Mesendoderm (in vitro differentiated cells): ENCODE data around the gene MTG2.

ENCODE experiments used
- DNase-seq: peaks from one replicate; pipeline ENCODE4 v3.0.0; 2013
- H2AK5ac ChIP-seq: 2 replicates; pipeline ENCODE4 v1.6.1; 2013; ENCODE audit warnings: low read length, inconsistent platforms
- H2BK120ac ChIP-seq: 2 replicates; pipeline ENCODE4 v1.6.1; 2013; ENCODE audit warnings: low read depth, mild to moderate bottlenecking, low read length, moderate library complexity, mixed read lengths
- H2BK15ac ChIP-seq: replicated peaks from 2 replicates; pipeline ENCODE4 v1.6.1; 2013; ENCODE audit warnings: low read depth, mild to moderate bottlenecking, moderate library complexity
- H2BK5ac ChIP-seq: 2 replicates; pipeline ENCODE4 v1.6.1; 2013; ENCODE audit warnings: low read length, inconsistent platforms
- H3K18ac ChIP-seq: 2 replicates; pipeline ENCODE4 v1.6.1; 2013; ENCODE audit warnings: mild to moderate bottlenecking, low read length, mixed read lengths
- H3K23ac ChIP-seq: one replicate; pipeline ENCODE4 v1.6.1; 2013; ENCODE audit warnings: low read length
- H3K27ac ChIP-seq: 2 replicates; pipeline ENCODE4 v1.5.1; 2013; ENCODE audit warnings: low read depth, mild to moderate bottlenecking, inconsistent platforms, low read length, moderate library complexity
- H3K27me3 ChIP-seq: 2 replicates; pipeline ENCODE4 v1.6.1; 2013; ENCODE audit warnings: low read length, control low read depth, mild to moderate bottlenecking, inconsistent platforms; ENCODE audit not compliant: insufficient read depth, poor library complexity
- H3K36me3 ChIP-seq: 2 replicates; pipeline ENCODE4 v1.6.1; 2013; ENCODE audit warnings: low read length, inconsistent platforms; ENCODE audit not compliant: control insufficient read depth, insufficient read depth
- H3K4ac ChIP-seq: one replicate; pipeline ENCODE4 v1.6.1; 2013; ENCODE audit warnings: low read depth, mild to moderate bottlenecking, low read length, moderate library complexity
- H3K4me1 ChIP-seq: 2 replicates; pipeline ENCODE4 v1.6.1; 2013; ENCODE audit warnings: low read depth, low read length, inconsistent platforms; ENCODE audit not compliant: control insufficient read depth
- H3K4me2 ChIP-seq: 2 replicates; pipeline ENCODE4 v1.6.1; 2013; ENCODE audit warnings: low read length
- H3K4me3 ChIP-seq: 2 replicates; pipeline ENCODE4 v1.5.1; 2013; ENCODE audit warnings: mild to moderate bottlenecking, low read length
- H3K56ac ChIP-seq: one replicate; pipeline ENCODE4 v1.6.1; 2013; ENCODE audit warnings: low read length
- H3K79me1 ChIP-seq: 2 replicates; pipeline ENCODE4 v1.6.1; 2013; ENCODE audit warnings: low read length, inconsistent platforms
- H3K79me2 ChIP-seq: 2 replicates; pipeline ENCODE4 v1.6.1; 2013; ENCODE audit warnings: mild to moderate bottlenecking, low read length; ENCODE audit not compliant: control insufficient read depth, insufficient read depth
- H3K9ac ChIP-seq: 2 replicates; pipeline ENCODE4 v1.6.1; 2013; ENCODE audit warnings: low read length, inconsistent platforms
- H4K5ac ChIP-seq: one replicate; pipeline ENCODE4 v1.6.1; 2013; ENCODE audit warnings: low read length
- H4K8ac ChIP-seq: one replicate; pipeline ENCODE4 v1.6.1; 2013; ENCODE audit warnings: low read depth, mild to moderate bottlenecking, control low read depth, low read length, moderate library complexity
- WGBS: extraction: QIAGEN DNeasy Blood & Tissue Kit; methylation state at CpG from one replicate; pipeline ENCODE4 v1.1.7; 2013; ENCODE audit warnings: low lambda C conversion rate, missing lambda C conversion rate; ENCODE audit not compliant: insufficient coverage; ENCODE audit errors: extremely low coverage; 5-methylcytosine and 5-hydroxymethylcytosine counted together

The MTG2 gene

GRCh38 chr20:62198931-62199330 lies 16.1 kb downstream of the MTG2 start:
- Histone ChIP-seq H4K5ac (no peak overlapping the region), H3K27ac (no peak overlapping the region), H3K79me1 (no peaks in the 10 kb centered on the region), H3K79me2 (no peaks in the 10 kb centered on the region), H3K4me1 (no peaks in the 10 kb centered on the region), H2BK120ac (no peak overlapping the region), H3K18ac (no peak overlapping the region), H2BK5ac (no peak overlapping the region), H2AK5ac (no peak overlapping the region), H4K8ac (no peak overlapping the region), H2BK15ac (no peak overlapping the region), H3K23ac (no peak overlapping the region), H3K56ac (no peak overlapping the region), H3K36me3 (peaks cover 2% of the 10 kb centered on the region), H3K27me3 (no peaks in the 10 kb centered on the region), H3K9ac (no peak overlapping the region), H3K4me2 (no peak overlapping the region), H3K4ac (no peak overlapping the region), H3K4me3 (no peak overlapping the region)
- DNase-seq = no peak
- no CpG with 5 or more reads among the region's 18 CpGs for WGBS

- H3K23ac ChIP-seq = no peak overlapping the region
Measured at GRCh38 chr20:62200491-62201172, 17.8 kb downstream of the MTG2 start.

GRCh38 chr20:62201173-62202082 lies 18.6 kb downstream of the MTG2 start:
- H3K4me1 ChIP-seq = no peaks in the 10 kb centered on the region
- no peak overlapping the region for H2BK120ac ChIP-seq
- no peaks in the 10 kb centered on the region for H3K79me2 ChIP-seq
- H3K4ac ChIP-seq = no peak overlapping the region
- H3K23ac ChIP-seq = no peak overlapping the region
- no peak overlapping the region for H3K56ac ChIP-seq
- no peak overlapping the region for H2AK5ac ChIP-seq
- H4K5ac ChIP-seq = no peak overlapping the region
- no peak overlapping the region for H3K18ac ChIP-seq
- DNase-seq = no peak
- no peak overlapping the region for H3K4me3 ChIP-seq
- H2BK15ac ChIP-seq = no peak overlapping the region
- H3K9ac ChIP-seq = no peak overlapping the region
- H2BK5ac ChIP-seq = no peak overlapping the region
- no CpG with 5 or more reads among the region's 38 CpGs for WGBS
- no peak overlapping the region for H3K4me2 ChIP-seq
- H3K36me3 ChIP-seq = peaks cover 2% of the 10 kb centered on the region
- no peaks in the 10 kb centered on the region for H3K27me3 ChIP-seq
- no peak overlapping the region for H4K8ac ChIP-seq
- H3K79me1 ChIP-seq = no peaks in the 10 kb centered on the region
- no peak overlapping the region for H3K27ac ChIP-seq

More at GRCh38 chr20:62200491-62201172, 17.8 kb downstream of the MTG2 start:
- Histone ChIP-seq H2BK5ac (no peak overlapping the region), H3K4ac (no peak overlapping the region), H3K79me2 (no peaks in the 10 kb centered on the region), H4K5ac (no peak overlapping the region), H3K79me1 (no peaks in the 10 kb centered on the region), H3K9ac (no peak overlapping the region), H3K4me3 (no peak overlapping the region), H3K36me3 (peaks cover 2% of the 10 kb centered on the region), H4K8ac (no peak overlapping the region), H2BK15ac (no peak overlapping the region), H3K18ac (no peak overlapping the region), H3K27ac (no peak overlapping the region), H2AK5ac (no peak overlapping the region), H3K56ac (no peak overlapping the region), H3K4me1 (no peaks in the 10 kb centered on the region), H2BK120ac (no peak overlapping the region), H3K4me2 (no peak overlapping the region), H3K27me3 (no peaks in the 10 kb centered on the region)
- no peak for DNase-seq
- no CpG with 5 or more reads among the region's 38 CpGs for WGBS

GRCh38 chr20:62202083-62202395 lies 19.2 kb downstream of the MTG2 start:
- no peak for DNase-seq
- Histone ChIP-seq H3K4me1 (no peaks in the 10 kb centered on the region), H2BK15ac (no peak overlapping the region), H3K9ac (no peak overlapping the region), H4K5ac (no peak overlapping the region), H3K23ac (no peak overlapping the region), H3K4ac (no peak overlapping the region), H3K27ac (no peak overlapping the region), H3K79me2 (no peaks in the 10 kb centered on the region), H3K36me3 (peaks cover 2% of the 10 kb centered on the region), H2BK120ac (no peak overlapping the region), H3K4me2 (no peak overlapping the region), H3K79me1 (no peaks in the 10 kb centered on the region), H3K27me3 (no peaks in the 10 kb centered on the region), H4K8ac (no peak overlapping the region), H2BK5ac (no peak overlapping the region), H2AK5ac (no peak overlapping the region), H3K56ac (no peak overlapping the region), H3K4me3 (no peak overlapping the region), H3K18ac (no peak overlapping the region)
- no CpG with 5 or more reads among the region's 5 CpGs for WGBS

GRCh38 chr20:62202676-62203377 lies 20.0 kb downstream of the MTG2 start:
- no peak overlapping the region for H3K27ac ChIP-seq
- H3K36me3 ChIP-seq = peaks cover 2% of the 10 kb centered on the region
- no peak overlapping the region for H2BK120ac ChIP-seq
- no CpG with 5 or more reads among the region's 23 CpGs for WGBS
- H3K4me3 ChIP-seq = no peak overlapping the region
- H2BK15ac ChIP-seq = no peak overlapping the region
- H3K18ac ChIP-seq = no peak overlapping the region
- H3K4ac ChIP-seq = no peak overlapping the region
- H2AK5ac ChIP-seq = no peak overlapping the region
- H3K79me1 ChIP-seq = no peaks in the 10 kb centered on the region
- no peak overlapping the region for H3K23ac ChIP-seq
- no peak overlapping the region for H3K4me2 ChIP-seq
- no peak overlapping the region for H4K5ac ChIP-seq
- DNase-seq = no peak
- H3K79me2 ChIP-seq = no peaks in the 10 kb centered on the region
- no peaks in the 10 kb centered on the region for H3K27me3 ChIP-seq
- H4K8ac ChIP-seq = no peak overlapping the region
- H3K9ac ChIP-seq = no peak overlapping the region
- no peak overlapping the region for H3K56ac ChIP-seq
- no peaks in the 10 kb centered on the region for H3K4me1 ChIP-seq
- H2BK5ac ChIP-seq = no peak overlapping the region
